Germinal center (tissue), 1 donor: ENCODE data around the gene CEACAM19.
"Not testable (repeated sequence)": the region's sequence is repeated elsewhere in the genome, so short reads cannot be mapped to it uniquely, and the experiment has no call there.

Experiments used
- DNase-seq: peaks from one replicate; pipeline ENCODE4 v3.0.0; 2012; ENCODE audit warnings: mixed read lengths, low spot score

Gene CEACAM19

GRCh38 chr19:44645407-44646048 is 25.8 kb upstream of the CEACAM19 start:
- DNase-seq, result no peak

DNA sequence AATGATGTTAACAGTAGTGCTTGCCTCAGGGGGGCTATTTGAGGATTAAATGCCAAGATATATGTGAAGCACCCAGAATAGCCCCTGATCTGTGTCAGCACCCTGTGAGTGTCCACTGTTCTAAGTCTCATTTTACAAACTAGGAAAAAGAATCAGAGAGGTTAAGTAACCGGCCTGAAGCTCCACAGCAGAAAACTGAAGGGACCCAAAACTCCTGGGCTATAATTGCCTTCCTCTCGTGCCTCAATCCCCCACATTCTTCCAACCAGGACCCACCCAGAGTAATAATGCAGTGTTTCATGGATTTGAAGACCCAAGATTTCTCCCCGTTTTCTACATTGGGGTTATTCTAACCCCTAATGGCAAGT is 25.2 kb upstream of the CEACAM19 start:
- DNase-seq, result no peak

- no peak for DNase-seq
These were observed 24.1 kb upstream of the CEACAM19 start for GRCh38 chr19:44647144-44647543.

DNA sequence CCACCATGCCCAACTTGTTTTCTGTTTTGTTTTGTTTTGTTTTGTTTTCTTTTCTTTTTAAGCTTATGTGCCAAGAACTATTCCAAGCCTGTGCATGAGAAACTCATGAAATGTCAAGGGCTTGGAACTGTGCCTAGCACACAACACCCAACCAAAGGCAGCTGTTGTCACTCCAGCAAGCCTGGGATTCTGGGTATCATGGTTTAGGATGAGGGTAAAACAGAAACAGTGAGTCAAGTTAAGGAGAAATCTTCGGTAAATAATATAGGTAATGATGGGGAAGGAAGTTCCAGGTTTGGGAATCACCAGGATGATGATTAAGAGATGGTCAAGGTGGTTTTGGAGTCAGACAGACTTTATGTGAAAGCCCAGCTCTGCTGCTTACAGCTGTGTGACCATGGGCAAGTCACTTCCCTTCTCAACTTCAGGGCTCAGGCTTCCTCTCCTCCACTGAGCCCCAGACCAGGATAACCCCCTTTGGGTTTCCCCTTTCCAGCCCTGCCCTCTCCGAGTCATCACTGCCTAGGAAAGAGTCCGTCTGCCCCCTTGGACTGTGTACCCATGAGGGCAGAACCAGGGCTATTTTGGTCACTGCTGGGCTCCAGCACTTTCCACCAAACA is 22.5 kb upstream of the CEACAM19 start:
- DNase-seq, result no peak

DNA sequence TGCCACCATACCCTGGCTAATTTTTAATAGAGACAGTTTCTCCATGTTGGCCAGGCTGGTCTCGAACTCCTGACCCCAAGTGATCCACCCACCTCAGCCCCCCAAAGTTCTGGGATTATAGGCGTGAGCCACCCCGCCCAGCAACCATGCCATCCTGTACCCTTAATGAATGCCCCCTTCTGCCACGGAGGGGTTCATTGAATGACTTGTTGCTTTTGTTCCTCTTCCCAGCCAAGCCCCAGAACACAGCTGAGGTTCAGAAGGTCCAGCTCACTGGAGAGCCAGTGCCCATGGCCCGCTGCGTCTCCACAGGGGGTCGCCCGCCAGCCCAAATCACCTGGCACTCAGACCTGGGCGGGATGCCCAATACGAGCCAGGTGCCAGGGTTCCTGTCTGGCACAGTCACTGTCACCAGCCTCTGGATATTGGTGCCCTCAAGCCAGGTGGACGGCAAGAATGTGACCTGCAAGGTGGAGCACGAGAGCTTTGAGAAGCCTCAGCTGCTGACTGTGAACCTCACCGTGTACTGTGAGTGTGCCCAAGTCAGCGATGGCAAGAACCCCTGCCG is 21.6 kb upstream of the CEACAM19 start:
- no peak for DNase-seq

DNA sequence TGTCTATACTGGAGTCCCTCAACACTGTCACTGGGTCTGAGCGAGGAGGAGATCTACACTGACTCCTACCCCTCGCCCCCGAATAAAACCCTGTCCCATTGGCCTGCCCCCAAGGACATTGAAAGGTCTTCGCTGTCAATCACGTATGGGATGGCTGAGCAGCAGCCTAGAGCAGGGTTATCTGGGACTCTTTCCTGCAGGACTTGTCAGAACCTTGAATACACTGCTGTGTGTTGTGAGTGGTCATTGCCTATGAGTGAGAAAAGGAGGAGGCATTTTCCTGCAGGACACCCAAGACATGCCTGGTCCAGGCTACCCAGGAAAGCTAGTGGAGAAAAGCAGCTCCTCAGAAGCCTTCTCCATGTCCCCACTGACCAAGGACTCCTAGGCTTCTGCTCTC is 17.9 kb upstream of the CEACAM19 start:
- DNase-seq, result no peak

DNA sequence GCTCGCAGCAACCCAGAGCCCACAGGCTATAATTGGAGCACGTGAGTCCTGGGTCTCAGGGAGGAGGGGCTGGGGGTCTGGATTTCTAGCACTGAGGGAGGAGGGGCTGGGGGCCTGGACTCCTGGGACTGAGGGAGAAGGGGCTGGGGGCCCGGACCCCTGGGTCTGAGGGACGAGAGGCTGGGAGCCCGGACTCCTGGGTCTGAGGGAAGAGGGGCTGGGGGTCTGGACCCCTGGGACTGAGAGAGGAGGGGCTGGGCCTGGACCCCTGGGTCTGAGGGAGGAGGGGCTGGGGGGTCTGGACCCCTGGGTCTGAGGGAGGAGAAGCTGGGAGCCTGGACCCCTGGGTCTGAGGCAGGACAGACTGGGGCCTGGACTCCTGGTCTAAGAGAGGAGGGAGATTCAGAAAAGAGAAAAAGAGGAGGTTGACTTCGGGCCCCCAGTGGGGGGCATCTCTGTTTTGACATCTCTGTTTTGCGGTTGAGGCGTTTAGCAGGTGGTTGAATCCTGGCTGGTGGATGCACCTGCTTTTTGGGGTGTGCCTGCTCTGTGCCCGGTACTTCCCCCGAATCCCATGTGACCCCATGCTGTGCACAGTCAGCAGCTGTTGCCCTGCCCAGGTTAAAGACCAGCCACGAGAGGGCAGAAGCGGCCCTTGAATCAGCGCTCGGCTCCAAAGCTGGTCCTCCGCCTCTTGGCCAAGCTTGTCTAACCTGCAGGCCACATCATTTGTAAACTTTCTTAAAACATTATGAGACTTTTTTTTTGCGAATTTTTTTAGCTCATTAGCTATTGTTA is 17.1 kb upstream of the CEACAM19 start:
- peak; percentile 90 for DNase-seq

GRCh38 chr19:44657211-44657921 is 13.9 kb upstream of the CEACAM19 start:
- peak; percentile 85 for DNase-seq

DNA sequence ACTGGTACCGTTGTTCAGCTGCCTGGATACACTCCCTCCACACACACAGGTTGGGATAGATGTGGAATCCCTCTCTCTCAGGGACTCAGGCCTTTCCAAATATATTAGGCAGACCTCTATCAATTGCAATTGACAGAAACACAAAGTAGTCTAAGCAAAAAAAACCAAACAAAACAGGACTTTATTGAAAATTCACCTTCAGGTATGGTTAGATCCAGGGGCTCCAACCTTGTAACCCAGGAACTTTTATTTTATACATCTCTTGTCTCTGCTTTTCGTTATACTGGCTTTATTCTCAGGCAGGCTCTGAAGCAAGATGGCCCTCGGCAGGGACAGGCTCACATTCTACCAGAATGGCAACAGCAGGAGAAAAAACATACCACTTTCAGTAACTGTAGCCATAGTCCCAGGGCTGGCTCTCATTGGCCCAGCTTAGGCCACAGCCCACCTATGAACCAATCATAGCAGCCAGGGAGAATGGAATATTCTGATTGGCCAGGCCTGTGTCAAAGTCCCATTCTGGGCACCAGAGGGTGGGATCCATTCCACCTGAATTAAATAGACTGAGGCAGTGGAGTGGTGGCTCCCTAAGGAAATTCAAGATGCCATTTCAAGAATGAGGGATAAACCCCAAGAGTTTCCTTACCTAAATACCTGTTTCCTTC is 13.1 kb upstream of the CEACAM19 start:
- no peak for DNase-seq

GRCh38 chr19:44660081-44660480 is 11.2 kb upstream of the CEACAM19 start:
- no peak for DNase-seq

GRCh38 chr19:44661205-44661604 is 10.1 kb upstream of the CEACAM19 start:
- DNase-seq, result no peak

GRCh38 chr19:44661904-44662303 is 9.4 kb upstream of the CEACAM19 start:
- DNase-seq, result no peak

DNA sequence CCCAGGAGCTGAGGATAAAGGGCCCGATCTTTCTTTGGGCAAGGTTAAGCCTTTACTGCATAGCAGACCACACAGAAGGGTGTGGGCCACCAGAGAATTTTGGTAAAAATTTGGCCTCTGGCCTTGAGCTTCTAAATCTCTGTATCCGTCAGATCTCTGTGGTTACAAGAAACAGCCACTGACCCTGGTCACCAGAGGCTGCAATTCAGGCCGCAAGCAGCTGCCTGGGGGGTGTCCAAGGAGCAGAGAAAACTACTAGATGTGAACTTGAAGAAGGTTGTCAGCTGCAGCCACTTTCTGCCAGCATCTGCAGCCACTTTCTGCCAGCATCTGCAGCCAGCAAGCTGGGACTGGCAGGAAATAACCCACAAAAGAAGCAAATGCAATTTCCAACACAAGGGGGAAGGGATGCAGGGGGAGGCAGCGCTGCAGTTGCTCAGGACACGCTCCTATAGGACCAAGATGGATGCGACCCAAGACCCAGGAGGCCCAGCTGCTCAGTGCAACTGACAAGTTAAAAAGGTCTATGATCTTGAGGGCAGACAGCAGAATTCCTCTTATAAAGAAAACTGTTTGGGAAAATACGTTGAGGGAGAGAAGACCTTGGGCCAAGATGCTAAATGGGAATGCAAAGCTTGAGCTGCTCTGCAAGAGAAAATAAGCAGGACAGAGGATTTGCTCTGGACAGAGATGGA is 8.4 kb upstream of the CEACAM19 start:
- DNase-seq, result no peak

- no peak for DNase-seq
These were observed 7.3 kb upstream of the CEACAM19 start for GRCh38 chr19:44663996-44664395.

DNA sequence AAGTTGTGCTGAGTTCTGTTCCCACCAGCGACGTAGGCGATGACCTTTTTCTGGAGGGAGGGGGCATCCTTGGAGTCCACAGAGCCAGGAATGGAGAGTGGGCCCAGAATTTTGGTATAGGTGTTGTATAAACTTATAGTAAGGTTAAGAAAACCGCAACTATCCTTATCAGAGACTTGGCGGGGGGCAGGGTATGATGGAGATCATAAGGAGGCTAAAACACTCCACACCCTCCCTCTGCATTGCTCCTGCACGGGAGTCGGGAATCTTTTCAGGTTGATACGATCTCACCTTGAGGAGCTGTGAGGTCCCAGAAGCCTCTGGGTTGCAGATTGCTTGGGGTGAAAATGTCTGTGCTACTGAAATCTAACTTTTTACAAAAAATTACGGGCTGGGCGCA is 6.3 kb upstream of the CEACAM19 start:
- DNase-seq, result no peak

DNA sequence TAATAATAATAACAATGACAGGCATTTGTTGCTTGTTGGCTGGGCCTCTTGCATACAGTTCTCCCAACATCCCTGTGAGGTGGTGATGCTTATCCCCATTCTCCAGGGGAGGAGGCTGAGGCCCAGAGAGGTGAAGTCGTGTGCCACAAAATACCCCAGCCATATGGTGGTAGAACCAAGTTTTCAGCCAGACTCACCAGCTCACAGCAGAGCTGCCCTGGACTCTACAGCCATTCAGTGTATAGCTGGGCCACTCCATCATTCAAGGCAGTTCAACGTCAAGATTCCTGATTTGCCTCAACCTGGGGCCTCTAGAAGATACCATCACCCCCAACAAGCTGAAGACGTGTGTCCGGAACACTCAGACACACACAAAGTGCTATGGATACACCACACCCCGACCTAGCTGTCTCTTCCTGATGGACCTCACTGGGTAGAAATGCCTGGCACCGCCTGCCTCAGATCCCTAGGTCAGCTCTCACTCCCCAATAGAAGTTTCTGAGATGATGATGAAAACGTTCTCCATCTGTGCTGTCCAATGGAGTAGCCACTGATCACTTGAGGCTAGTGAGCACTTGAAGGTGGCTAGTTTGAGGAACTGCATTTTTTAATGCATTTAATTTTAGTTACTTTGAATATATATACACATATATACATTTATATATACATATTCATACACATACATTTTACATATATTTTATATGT is 4.3 kb upstream of the CEACAM19 start:
- DNase-seq, result no peak

DNA sequence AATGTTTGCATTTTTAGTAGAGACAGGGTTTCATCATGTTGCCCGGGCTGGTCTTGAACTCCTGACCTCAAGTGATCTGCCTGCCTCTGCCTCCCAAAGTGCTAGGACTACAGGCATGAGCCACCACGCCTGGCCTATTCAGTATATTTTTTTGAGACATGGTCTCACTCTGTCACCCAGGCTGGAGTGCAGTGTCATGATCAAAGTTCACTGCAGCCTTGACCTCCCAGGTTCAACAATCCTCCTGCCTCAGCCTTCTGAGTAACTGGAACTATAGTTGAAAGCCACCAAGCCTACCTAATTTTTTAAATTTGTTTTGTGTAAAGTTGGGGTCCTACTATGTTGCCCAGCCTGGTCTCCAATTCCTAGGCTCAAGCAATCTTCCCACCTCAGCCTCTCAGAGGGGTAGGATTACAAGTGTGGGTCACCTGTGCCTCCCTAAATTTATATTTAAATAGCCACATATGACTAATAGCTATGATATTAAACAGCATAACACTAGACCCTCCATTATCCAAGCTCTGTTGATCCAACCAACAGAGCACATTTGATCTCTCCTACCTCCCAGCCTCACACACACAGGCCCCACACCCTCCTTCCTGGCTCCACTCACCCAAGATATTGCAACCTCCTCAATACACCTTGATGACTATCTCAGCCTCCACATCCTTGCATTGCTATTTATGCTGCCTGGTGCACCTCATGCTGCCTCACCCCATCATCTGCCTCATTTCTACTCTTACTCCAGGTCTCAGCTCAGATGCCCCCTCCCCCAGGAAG is 2.1 kb upstream of the CEACAM19 start:
- DNase-seq, result no peak

GRCh38 chr19:44670027-44670426 is 1.3 kb upstream of the CEACAM19 start:
- DNase-seq, result not testable (repeated sequence)

DNA sequence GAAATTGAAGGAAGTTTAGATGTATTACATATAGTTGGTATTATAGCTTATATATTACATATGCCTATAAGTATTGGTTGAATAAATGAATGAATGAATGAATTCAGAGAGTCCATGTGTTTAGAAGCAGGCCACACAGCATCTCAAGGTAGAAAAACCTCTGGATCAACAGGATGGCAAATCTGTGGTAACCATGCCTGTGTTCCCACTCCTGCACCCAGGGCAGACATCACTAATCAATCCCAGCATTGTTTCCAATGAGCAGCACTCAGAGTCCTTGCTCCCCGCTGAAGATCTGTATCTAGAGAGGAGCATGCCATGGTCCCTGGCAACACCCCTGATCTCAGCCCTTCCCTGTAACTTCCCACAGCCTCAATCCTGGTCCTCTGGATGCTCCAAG is 944 bp downstream of the CEACAM19 start:
- no peak for DNase-seq

DNA sequence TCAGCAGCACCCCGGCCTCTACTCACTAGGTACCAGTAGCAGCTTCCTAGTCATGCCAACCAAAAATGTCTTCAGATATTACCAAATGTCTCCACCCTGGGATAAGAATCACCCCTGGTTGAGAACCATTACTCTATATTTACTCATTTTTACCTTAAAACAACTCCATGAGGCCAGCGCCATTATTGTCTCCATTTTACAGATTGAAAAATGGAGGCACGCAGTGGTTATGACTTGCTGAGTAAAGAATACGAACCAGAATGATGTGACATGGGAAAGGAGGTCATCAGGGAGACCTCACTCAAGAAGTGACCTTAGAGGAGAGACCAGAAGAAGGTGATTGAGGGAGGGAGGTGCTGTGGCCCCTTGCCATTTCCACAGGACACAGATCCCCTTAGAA is 2.2 kb downstream of the CEACAM19 start:
- DNase-seq, result no peak
